Peyer's patch (tissue), 4 donors: ENCODE results near the gene CDKAL1.

Experiments
- CTCF ChIP-seq, 6 experiments: fragments of 450-650 bp in 4 of 6; fragments of 200-600 bp in 2 of 6; sonication (generic) in 1 of 6; IDR thresholded peaks; one replicate each; pipeline ENCODE4 v1.5.1; 2017 to 2019; ENCODE audit warnings: antibody characterized with exemption in 6 of 6, mild to moderate bottlenecking in 3 of 6, moderate library complexity in 1 of 6
- POLR2A ChIP-seq, 2 donors: fragments of 450-650 bp; IDR thresholded peaks; one replicate each; pipeline ENCODE4 v1.5.1; 2017; ENCODE audit warnings: antibody characterized with exemption in 2 of 2, mild to moderate bottlenecking in 2 of 2, moderate library complexity in 2 of 2

- TF ChIP-seq CTCF (IDR thresholded peaks at IDR 0.05) (no peak), POLR2A (IDR thresholded peaks at IDR 0.05) (no peak)
Observed at GRCh38 chr6:21123507-21124436, 589.5 kb downstream of the CDKAL1 start.
